ENCODE measurements around the gene PLA2G7. TPM values are rescaled to one million over a fixed set of nuclear protein-coding genes. Genes with fewer than 3 reads are reported as not detected.

The PLA2G7 gene
- total and polyA plus RNA-seq, 2 of the 4 experiments (the other 2 are of a cell fraction), result not detected

GRCh38 chr6:46729787-46730326 lies 5.3 kb downstream of the PLA2G7 start:
- no peak overlapping the region for H4K91ac ChIP-seq (ENCODE audit: insufficient read depth, low read depth, low read length)
- H3K9ac ChIP-seq (ENCODE audit: low read depth, low read length), result no peak overlapping the region
- no peak overlapping the region for H3K18ac ChIP-seq (ENCODE audit: low read depth, low read length)
- H4K20me1 ChIP-seq (ENCODE audit: insufficient read depth, low read length), result no peaks in the 10 kb centered on the region
- H3K36me3 ChIP-seq (ENCODE audit: control insufficient read depth, insufficient read depth, low read length), result no peaks in the 10 kb centered on the region
- H2BK15ac ChIP-seq (ENCODE audit: low read depth, low read length), result no peak overlapping the region
- dilution Hi-C loops (cut with HindIII; ENCODE audit: low sequenced_read_pairs, unreplicated experiment) (no loop called here), intact Hi-C loops (cut with micrococcal nuclease) (no loop called here), in situ Hi-C loops (cut with MboI; ENCODE audit: low sequenced_read_pairs) (no loop called here)
- H4K5ac ChIP-seq (ENCODE audit: low read depth, low read length), result no peak overlapping the region
- H3K56ac ChIP-seq (ENCODE audit: extremely low read depth, insufficient read depth, low read length), result no peak overlapping the region
- POLR2A ChIA-PET (ENCODE audit: unreplicated experiment), result no interaction called here
- H3K4me2 ChIP-seq (ENCODE audit: low read depth, low read length), result no peak overlapping the region
- no peaks in the 10 kb centered on the region for H3K9me3 ChIP-seq (ENCODE audit: control insufficient read depth, insufficient read depth, low read length)
- H3K27ac ChIP-seq (ENCODE audit: insufficient read depth, low read length), result no peak overlapping the region
- H2BK120ac ChIP-seq (ENCODE audit: low read depth, low read length), result no peak overlapping the region
- WGBS, 2 experiments (ENCODE audit: extremely low coverage in 2 of 2, insufficient read length in 1 of 2), result no CpG with 5 or more reads among the region's 1 CpG
- H4K8ac ChIP-seq (ENCODE audit: low read depth in 2 of 2, low read length in 2 of 2), result no peak overlapping the region
- H3K79me1 ChIP-seq (ENCODE audit: low read depth in 1 of 2, low read length in 2 of 2), result no peaks in the 10 kb centered on the region
- no peak overlapping the region for H2AK9ac ChIP-seq (replicated peaks; ENCODE audit: low read depth, low read length, poor library complexity)
- ATAC-seq (ENCODE audit: low read depth) (no peak), DNase-seq (no peak)
- H3K4ac ChIP-seq (ENCODE audit: low read depth, low read length), result no peak overlapping the region
- no peak overlapping the region for H3K14ac ChIP-seq (replicated peaks; ENCODE audit: low read depth, low read length)
- no peaks in the 10 kb centered on the region for H3K4me1 ChIP-seq (ENCODE audit: control insufficient read depth, insufficient read depth, low read length)
- CTCF ChIA-PET, result no interaction called here
- H2AK5ac ChIP-seq (ENCODE audit: low read depth, low read length), result no peak overlapping the region
- TF ChIP-seq POLR2A (IDR thresholded peaks at IDR 0.05; ENCODE audit: low read depth, low read length), result no peak
- no peak for TF ChIP-seq BHLHE40 (IDR thresholded peaks at IDR 0.05; ENCODE audit: low read depth, low read length)
- TF ChIP-seq USF2 (IDR thresholded peaks at IDR 0.05; ENCODE audit: low read depth, low read length), result no peak
- TF ChIP-seq RCOR1 (IDR thresholded peaks at IDR 0.05; ENCODE audit: insufficient replicate concordance, low read length), result no peak
- no peak for TF ChIP-seq SMC3 (IDR thresholded peaks at IDR 0.05; ENCODE audit: low read depth, low read length)
- TF ChIP-seq RFX5 (IDR thresholded peaks at IDR 0.05; ENCODE audit: low read depth, low read length), result no peak
- no peak for TF ChIP-seq CTCF (conservative IDR thresholded peaks at IDR 0.05; ENCODE audit: low read depth, low read length)
- no peak for TF ChIP-seq MXI1 (IDR thresholded peaks at IDR 0.05; ENCODE audit: borderline replicate concordance, low read depth, low read length)
- TF ChIP-seq NFE2L2 (IDR thresholded peaks at IDR 0.05; ENCODE audit: low read depth, low read length), result no peak
- TF ChIP-seq RAD21 (IDR thresholded peaks at IDR 0.05; ENCODE audit: low read length), result no peak
- no peak for TF ChIP-seq MAZ (IDR thresholded peaks at IDR 0.05; ENCODE audit: borderline replicate concordance, low read depth, low read length)
- no peak for TF ChIP-seq ELK1 (IDR thresholded peaks at IDR 0.05; ENCODE audit: borderline replicate concordance, low read depth, low read length)
- BruUV-seq (replicated peaks), result no TSS peak
- no peak overlapping the region for H2BK20ac ChIP-seq (ENCODE audit: low read depth, low read length)
- H3K9me1 ChIP-seq (ENCODE audit: insufficient read depth, low read length), result no peaks in the 10 kb centered on the region
- H2AFZ ChIP-seq (replicated peaks; ENCODE audit: low read length, poor library complexity), result no peak overlapping the region
- H3K4me3 ChIP-seq (ENCODE audit: insufficient read depth, low read depth, low read length), result no peak overlapping the region
- H3K27me3 ChIP-seq (ENCODE audit: control insufficient read depth, insufficient read depth, low read length), result peaks cover 16% of the 10 kb centered on the region
- H3K23ac ChIP-seq (ENCODE audit: low read depth, low read length), result no peak overlapping the region
- no peak overlapping the region for H2BK5ac ChIP-seq (ENCODE audit: low read depth, low read length, poor library complexity, severe bottlenecking)

All from IMR-90 (cell line).